PFSK-1 (cell line): ENCODE data around the gene ANKRD34B.

ENCODE experiments used
- FOXP2 ChIP-seq: optimal IDR thresholded peaks from 2 replicates; pipeline ENCODE3; 2011; ENCODE audit warnings: borderline replicate concordance, control low read depth, inconsistent platforms; ENCODE audit not compliant: insufficient read depth; ENCODE audit errors: extremely low read length, extremely low read depth
- POLR2AphosphoS5 ChIP-seq: IDR thresholded peaks from 2 replicates; pipeline ENCODE4 v1.6.1; 2012; ENCODE audit warnings: low read depth, mild to moderate bottlenecking, control low read depth, low read length, moderate library complexity
- SIN3A ChIP-seq: IDR thresholded peaks from 2 replicates; pipeline ENCODE4 v1.6.1; 2012; ENCODE audit warnings: mild to moderate bottlenecking, low read length, moderate library complexity, borderline replicate concordance; ENCODE audit not compliant: insufficient read depth
- TAF1 ChIP-seq: IDR thresholded peaks from 2 replicates; pipeline ENCODE4 v1.6.1; 2012; ENCODE audit warnings: low read length, control low read depth, borderline replicate concordance; ENCODE audit not compliant: insufficient read depth
- TF ChIP-seq, protein P1 (sequence below), 2 experiments: IDR thresholded peaks; 2 replicates each; pipeline versions ENCODE4 v1.6.1 to v1.8.0; 2011 to 2012; ENCODE audit warnings: low read depth in 2 of 2, low read length in 2 of 2, control low read depth in 1 of 2, inconsistent platforms in 1 of 2, mild to moderate bottlenecking in 1 of 2, moderate library complexity in 1 of 2; ENCODE audit not compliant: insufficient read depth in 1 of 2

DNA sequence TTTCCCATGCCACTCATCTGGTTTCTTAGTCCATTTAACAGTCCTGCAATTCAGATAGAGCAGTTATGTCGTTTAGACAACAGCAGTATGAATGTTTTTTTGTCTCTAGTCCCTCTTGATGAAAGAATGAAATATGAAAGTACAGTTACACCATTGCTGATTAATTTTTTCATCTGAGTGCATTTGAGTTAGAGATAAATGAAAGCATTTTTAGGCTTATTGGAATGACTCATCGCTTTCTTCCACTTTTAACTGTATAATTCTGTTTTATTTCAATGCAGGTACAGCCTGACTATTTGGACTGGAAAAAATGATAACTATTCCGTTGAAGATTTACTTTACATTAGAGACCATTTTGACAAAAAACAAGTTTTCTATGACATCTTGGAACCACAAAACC lies 28.7 kb downstream of the ANKRD34B start:
- TF ChIP-seq, protein P1, sequence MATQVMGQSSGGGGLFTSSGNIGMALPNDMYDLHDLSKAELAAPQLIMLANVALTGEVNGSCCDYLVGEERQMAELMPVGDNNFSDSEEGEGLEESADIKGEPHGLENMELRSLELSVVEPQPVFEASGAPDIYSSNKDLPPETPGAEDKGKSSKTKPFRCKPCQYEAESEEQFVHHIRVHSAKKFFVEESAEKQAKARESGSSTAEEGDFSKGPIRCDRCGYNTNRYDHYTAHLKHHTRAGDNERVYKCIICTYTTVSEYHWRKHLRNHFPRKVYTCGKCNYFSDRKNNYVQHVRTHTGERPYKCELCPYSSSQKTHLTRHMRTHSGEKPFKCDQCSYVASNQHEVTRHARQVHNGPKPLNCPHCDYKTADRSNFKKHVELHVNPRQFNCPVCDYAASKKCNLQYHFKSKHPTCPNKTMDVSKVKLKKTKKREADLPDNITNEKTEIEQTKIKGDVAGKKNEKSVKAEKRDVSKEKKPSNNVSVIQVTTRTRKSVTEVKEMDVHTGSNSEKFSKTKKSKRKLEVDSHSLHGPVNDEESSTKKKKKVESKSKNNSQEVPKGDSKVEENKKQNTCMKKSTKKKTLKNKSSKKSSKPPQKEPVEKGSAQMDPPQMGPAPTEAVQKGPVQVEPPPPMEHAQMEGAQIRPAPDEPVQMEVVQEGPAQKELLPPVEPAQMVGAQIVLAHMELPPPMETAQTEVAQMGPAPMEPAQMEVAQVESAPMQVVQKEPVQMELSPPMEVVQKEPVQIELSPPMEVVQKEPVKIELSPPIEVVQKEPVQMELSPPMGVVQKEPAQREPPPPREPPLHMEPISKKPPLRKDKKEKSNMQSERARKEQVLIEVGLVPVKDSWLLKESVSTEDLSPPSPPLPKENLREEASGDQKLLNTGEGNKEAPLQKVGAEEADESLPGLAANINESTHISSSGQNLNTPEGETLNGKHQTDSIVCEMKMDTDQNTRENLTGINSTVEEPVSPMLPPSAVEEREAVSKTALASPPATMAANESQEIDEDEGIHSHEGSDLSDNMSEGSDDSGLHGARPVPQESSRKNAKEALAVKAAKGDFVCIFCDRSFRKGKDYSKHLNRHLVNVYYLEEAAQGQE (IDR thresholded peaks at IDR 0.05; ENCODE audit: insufficient read depth in 1 of 2, low read depth in 2 of 2, low read length in 2 of 2) = no peak
- TF ChIP-seq TAF1 (no peak), POLR2AphosphoS5 (no peak), SIN3A (no peak), FOXP2 (no peak)
